GM15510 (cell line): ENCODE data around the gene INTS3.

ENCODE experiments used
- POLR2A ChIP-seq: IDR thresholded peaks from 3 replicates; pipeline ENCODE4 v1.6.1; 2011; ENCODE audit warnings: borderline replicate concordance; ENCODE audit not compliant: insufficient read length; ENCODE audit errors: extremely low read depth

Gene INTS3

DNA sequence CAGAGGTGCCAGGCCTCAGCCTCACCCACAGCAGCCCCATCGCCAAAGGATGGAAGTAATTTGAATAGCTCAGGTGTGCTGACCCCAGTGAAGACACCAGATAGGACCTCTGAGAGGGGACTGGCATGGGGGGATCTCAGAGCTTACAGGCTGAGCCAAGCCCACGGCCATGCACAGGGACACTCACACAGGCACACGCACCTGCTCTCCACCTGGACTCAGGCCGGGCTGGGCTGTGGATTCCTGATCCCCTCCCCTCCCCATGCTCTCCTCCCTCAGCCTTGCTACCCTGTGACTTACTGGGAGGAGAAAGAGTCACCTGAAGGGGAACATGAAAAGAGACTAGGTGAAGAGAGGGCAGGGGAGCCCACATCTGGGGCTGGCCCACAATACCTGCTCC is 34.4 kb upstream of the INTS3 start:
- TF ChIP-seq POLR2A = no peak

DNA sequence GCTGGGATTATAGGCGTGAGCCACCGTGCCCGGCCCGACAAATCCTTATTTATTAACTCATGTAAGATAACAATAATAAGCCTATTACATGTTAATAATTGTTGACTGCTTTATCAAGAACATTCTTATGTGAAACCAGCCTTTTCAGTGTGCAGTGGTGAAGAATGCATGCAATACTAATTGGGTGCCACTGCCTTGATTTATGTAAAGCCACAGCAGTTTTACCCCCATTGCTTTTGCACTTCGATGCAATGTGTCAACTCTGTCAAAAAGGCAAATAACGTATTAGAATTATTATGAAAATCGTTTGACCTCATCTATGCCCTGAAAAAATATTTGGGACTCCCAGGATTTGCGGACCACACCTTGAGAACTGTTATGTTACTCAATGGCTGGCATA is 31.1 kb upstream of the INTS3 start:
- no peak for TF ChIP-seq POLR2A

GRCh38 chr1:153697191-153698019 is 30.4 kb upstream of the INTS3 start:
- TF ChIP-seq POLR2A = no peak

GRCh38 chr1:153698020-153698922 is 29.6 kb upstream of the INTS3 start:
- no peak for TF ChIP-seq POLR2A

GRCh38 chr1:153698923-153699714 is 28.7 kb upstream of the INTS3 start:
- TF ChIP-seq POLR2A = no peak

DNA sequence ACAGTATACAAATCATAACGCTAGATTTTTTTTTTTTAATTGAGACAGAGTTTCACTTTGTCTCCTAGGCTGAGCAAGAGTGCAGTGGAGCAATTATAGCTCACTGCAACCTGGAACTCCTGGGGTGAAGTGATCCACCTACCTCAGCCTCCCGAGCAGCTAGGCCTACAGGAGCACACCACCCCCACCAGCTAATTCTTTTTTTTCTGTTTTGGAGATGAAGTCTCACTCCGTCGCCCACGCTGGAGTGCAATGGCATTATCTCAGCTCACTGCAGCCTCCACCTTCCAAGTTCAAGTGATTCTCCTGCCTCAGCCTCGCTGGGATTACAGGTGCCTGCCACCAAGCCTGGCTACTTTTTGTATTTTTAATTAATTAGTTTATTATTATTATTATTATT is 28.1 kb upstream of the INTS3 start:
- TF ChIP-seq POLR2A = no peak

DNA sequence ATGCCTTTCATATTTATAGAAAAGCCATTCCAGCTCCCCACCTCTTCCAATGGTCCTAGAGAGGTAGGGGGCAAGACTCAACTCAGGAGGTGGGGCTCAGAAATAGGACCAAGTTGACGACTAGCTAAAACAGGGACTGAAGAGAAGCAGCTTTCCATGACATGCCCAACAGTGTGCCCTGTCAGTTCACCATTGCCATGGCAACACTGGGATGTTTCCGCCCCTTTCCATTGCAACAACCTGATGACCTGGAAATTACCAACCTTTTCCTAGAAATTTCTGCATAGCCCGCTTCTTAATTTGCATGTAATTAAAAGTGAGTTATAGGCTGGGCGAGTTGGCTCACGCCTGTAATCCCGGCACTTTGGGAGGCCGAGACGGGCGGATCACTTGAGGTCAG is 22.4 kb upstream of the INTS3 start:
- TF ChIP-seq POLR2A = no peak

GRCh38 chr1:153711026-153711425 is 16.8 kb upstream of the INTS3 start:
- no peak for TF ChIP-seq POLR2A

- no peak for TF ChIP-seq POLR2A
Observed at GRCh38 chr1:153717330-153717729, 10.5 kb upstream of the INTS3 start.

DNA sequence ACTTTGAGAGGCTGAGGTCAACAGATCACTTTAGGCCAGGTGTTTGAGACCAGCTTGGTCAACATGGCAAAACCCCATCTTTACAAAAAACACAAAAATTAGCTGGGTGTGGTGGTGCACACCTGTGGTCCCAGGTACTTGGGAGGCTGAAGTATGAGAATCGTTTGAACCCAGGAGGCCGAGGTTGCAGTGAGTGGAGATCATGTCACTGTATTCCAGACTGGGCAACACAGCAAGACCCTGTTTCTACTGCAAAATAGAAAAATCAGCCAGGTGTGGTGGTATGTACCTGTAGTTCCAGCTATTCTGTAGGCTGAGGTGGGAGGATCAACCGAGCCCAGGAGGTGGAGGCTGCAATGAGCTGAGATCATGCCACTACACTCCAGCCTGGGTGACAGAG is 4.2 kb upstream of the INTS3 start:
- TF ChIP-seq POLR2A = no peak

GRCh38 chr1:153728305-153729066 is 636 bp downstream of the INTS3 start:
- TF ChIP-seq POLR2A = no peak

DNA sequence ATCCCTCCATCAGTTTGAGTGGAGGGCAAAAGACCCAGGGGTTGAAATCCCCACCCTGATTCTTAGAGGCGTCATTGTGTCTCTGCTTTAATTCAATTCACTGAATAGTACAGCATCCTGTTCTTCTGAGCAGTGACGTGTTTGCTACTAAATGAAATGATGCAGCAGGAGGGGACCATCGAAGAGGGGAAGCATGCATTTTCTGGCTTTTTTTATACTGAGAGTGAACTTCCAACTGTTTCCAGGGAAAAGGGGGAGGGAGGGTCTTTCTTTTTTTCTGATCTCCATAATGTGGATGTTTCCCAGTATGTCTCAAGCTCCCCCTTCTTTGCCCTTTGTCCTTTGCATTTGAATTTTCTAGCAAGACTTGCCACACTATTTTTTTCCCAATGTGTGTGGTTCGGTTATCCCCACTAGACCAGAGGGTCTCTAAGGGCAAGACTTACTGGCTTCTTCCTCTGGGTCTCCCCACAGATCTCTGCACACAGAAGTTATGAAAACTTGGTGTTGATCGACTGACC is 2.7 kb downstream of the INTS3 start:
- no peak for TF ChIP-seq POLR2A

GRCh38 chr1:153733970-153734369 is 6.1 kb downstream of the INTS3 start:
- no peak for TF ChIP-seq POLR2A

DNA sequence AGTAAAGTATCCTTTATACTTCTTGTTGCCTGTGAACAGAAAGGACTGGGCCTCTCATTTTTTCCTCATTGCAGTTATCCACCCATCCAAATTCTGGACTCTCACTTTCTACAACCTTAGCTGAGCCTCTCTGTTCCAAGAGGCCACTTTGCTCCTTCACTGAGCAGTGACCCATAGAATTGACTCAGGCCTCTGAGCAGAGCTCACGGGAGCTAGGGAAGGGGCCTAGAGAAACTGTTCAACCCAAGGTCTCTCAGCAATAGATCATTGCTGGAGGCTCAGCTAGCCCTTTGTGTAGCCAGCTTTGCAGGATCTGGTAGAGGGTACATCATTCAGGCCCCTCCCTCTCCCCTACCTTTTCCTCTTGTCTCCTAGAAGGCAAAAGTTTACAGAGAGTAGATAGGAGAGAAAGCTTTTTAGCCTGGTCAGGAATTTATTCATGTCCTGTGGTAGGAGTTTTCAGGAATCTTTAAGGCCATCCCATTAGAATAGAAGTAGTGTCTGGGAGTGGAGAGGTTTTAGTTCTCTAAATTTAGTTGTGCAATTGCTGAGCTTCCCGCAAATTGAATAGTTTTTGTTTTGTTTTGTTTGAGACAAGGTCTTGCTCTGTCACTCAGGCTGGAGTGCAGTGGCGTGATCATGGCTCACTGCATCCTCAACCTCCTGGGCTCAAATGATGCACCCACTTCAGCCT is 6.7 kb downstream of the INTS3 start:
- TF ChIP-seq POLR2A = no peak

- TF ChIP-seq POLR2A = no peak
Observed at GRCh38 chr1:153735090-153735420, 7.2 kb downstream of the INTS3 start.
